SK-N-SH treated with all-trans-retinoic acid at 6 μM for 48 hours (cell line): Measurements from ENCODE around the gene PRSS27.

Source experiments
- ATAC-seq: fragments of 200-7000 bp; cut with Tn5 transposase; 3 replicates; pipeline ENCODE4 v1.9.1; 2020; ENCODE audit warnings: mild to moderate bottlenecking, moderate library complexity
- BACH2 ChIP-seq: fragments of 250-450 bp; sonication (Bioruptor Pico); IDR thresholded peaks from 2 replicates; pipeline ENCODE4 v1.9.0; 2021; ENCODE audit warnings: mild to moderate bottlenecking, borderline replicate concordance
- CSDC2 ChIP-seq: fragments of 250-450 bp; sonication (Bioruptor Pico); IDR thresholded peaks from 2 replicates; pipeline ENCODE4 v1.5.0; 2020; ENCODE audit warnings: mild to moderate bottlenecking, moderate library complexity
- GLIS3 ChIP-seq: fragments of 250-450 bp; sonication (Bioruptor Pico); IDR thresholded peaks from 2 replicates; pipeline ENCODE4 v1.5.0; 2020; ENCODE audit warnings: mild to moderate bottlenecking, moderate library complexity
- ISL1 ChIP-seq: fragments of 250-450 bp; sonication (Bioruptor Pico); IDR thresholded peaks from 2 replicates; pipeline ENCODE4 v2.1.2; 2022; ENCODE audit warnings: mild to moderate bottlenecking, moderate library complexity
- SNAI2 ChIP-seq: fragments of 250-450 bp; sonication (Bioruptor Pico); IDR thresholded peaks from 2 replicates; pipeline ENCODE4 v1.5.0; 2020; ENCODE audit warnings: mild to moderate bottlenecking, moderate library complexity
- TCF4 ChIP-seq: fragments of 250-450 bp; sonication (Bioruptor Pico); IDR thresholded peaks from 2 replicates; pipeline ENCODE4 v1.8.0; 2021; ENCODE audit warnings: mild to moderate bottlenecking, moderate library complexity, borderline replicate concordance
- TOX ChIP-seq: fragments of 250-450 bp; sonication (Bioruptor Pico); IDR thresholded peaks from 2 replicates; pipeline ENCODE4 v1.8.0; 2021; ENCODE audit warnings: mild to moderate bottlenecking, moderate library complexity, borderline replicate concordance
- ZC3H10 ChIP-seq: fragments of 250-450 bp; sonication (Bioruptor Pico); IDR thresholded peaks from 2 replicates; pipeline ENCODE4 v1.5.1; 2021; ENCODE audit warnings: mild to moderate bottlenecking, moderate library complexity
- ZFP3 ChIP-seq: fragments of 250-450 bp; sonication (Bioruptor Pico); IDR thresholded peaks from 2 replicates; pipeline ENCODE4 v1.5.0; 2020; ENCODE audit warnings: mild to moderate bottlenecking, moderate library complexity
- ZFP30 ChIP-seq: fragments of 450-650 bp; formaldehyde crosslinking; IDR thresholded peaks from 2 replicates; pipeline ENCODE4 v1.5.0; 2022; ENCODE audit warnings: mild to moderate bottlenecking, moderate library complexity
- ZNF70 ChIP-seq: fragments of 450-650 bp; formaldehyde crosslinking; IDR thresholded peaks from 2 replicates; pipeline ENCODE4 v1.5.0; 2020; ENCODE audit warnings: mild to moderate bottlenecking, moderate library complexity
- TF ChIP-seq, protein P1 (sequence below): fragments of 250-450 bp; sonication (Bioruptor Pico); IDR thresholded peaks from 2 replicates; pipeline ENCODE4 v1.5.0; 2020; ENCODE audit warnings: mild to moderate bottlenecking, moderate library complexity
- TF ChIP-seq, protein P2 (sequence below): fragments of 250-450 bp; sonication (Bioruptor Pico); IDR thresholded peaks from 2 replicates; pipeline ENCODE4 v1.8.0; 2021; ENCODE audit warnings: low read depth, mild to moderate bottlenecking, moderate library complexity, borderline replicate concordance
- TF ChIP-seq, protein P3 (sequence below): fragments of 250-450 bp; sonication (Bioruptor Pico); IDR thresholded peaks from 2 replicates; pipeline ENCODE4 v1.5.1; 2020; ENCODE audit warnings: low read depth, mild to moderate bottlenecking, moderate library complexity
- TF ChIP-seq, protein P4 (sequence below): fragments of 250-450 bp; sonication (Bioruptor Pico); IDR thresholded peaks from 2 replicates; pipeline ENCODE4 v1.5.1; 2021; ENCODE audit warnings: mild to moderate bottlenecking, moderate library complexity

The PRSS27 gene

DNA sequence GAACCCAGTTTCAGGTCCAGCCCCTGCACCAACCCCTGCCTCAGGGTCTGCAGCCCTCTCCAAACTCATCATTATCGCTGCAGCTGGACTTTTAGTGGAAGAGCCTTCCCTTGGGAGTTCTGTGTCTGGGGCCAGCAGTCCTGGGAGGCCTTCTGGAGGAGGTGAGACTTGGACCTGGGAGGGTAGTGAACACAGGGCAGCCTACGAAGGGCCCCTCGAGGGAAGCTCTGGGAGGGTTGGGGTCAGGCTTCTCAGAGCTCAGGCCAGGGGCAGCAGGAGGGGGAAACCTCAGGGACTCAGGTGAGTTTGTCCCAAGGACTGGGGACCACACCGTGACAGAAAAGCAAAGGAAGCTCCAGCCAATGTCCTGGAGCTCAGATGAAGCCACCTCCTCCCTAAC is 21.1 kb upstream of the PRSS27 start (continued):
- no peak for TF ChIP-seq ZFP3 (CRISPR knock-in tag)

DNA sequence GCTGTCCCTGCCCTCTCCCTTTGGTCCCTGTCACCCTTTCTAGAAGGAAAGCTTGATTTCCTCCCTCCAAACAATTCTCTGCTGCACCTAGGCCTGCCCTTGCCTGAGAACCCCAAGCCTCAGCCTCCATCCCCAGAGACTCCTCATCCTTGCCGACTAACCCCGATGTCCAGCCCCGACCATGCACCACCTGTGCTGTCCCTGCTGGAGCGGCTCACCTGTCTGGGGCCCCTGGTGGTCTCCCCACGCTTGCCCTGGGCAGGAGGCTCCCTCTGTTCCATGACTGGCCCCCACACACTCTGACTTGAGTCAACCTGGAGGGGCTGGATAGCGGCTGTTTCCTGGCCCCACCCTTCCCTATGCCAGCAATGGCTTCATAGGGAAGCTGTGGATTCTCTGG is 20.5 kb upstream of the PRSS27 start:
- no peak for ATAC-seq
- TF ChIP-seq, protein P1, sequence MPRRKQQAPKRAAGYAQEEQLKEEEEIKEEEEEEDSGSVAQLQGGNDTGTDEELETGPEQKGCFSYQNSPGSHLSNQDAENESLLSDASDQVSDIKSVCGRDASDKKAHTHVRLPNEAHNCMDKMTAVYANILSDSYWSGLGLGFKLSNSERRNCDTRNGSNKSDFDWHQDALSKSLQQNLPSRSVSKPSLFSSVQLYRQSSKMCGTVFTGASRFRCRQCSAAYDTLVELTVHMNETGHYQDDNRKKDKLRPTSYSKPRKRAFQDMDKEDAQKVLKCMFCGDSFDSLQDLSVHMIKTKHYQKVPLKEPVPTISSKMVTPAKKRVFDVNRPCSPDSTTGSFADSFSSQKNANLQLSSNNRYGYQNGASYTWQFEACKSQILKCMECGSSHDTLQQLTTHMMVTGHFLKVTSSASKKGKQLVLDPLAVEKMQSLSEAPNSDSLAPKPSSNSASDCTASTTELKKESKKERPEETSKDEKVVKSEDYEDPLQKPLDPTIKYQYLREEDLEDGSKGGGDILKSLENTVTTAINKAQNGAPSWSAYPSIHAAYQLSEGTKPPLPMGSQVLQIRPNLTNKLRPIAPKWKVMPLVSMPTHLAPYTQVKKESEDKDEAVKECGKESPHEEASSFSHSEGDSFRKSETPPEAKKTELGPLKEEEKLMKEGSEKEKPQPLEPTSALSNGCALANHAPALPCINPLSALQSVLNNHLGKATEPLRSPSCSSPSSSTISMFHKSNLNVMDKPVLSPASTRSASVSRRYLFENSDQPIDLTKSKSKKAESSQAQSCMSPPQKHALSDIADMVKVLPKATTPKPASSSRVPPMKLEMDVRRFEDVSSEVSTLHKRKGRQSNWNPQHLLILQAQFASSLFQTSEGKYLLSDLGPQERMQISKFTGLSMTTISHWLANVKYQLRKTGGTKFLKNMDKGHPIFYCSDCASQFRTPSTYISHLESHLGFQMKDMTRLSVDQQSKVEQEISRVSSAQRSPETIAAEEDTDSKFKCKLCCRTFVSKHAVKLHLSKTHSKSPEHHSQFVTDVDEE, result no peak
- TF ChIP-seq ZFP30 (CRISPR knock-in tag) (no peak), ISL1 (CRISPR knock-in tag) (no peak), ZC3H10 (no peak), ZFP3 (CRISPR knock-in tag) (no peak), GLIS3 (no peak), CSDC2 (CRISPR knock-in tag) (no peak)
- TF ChIP-seq, protein P2, sequence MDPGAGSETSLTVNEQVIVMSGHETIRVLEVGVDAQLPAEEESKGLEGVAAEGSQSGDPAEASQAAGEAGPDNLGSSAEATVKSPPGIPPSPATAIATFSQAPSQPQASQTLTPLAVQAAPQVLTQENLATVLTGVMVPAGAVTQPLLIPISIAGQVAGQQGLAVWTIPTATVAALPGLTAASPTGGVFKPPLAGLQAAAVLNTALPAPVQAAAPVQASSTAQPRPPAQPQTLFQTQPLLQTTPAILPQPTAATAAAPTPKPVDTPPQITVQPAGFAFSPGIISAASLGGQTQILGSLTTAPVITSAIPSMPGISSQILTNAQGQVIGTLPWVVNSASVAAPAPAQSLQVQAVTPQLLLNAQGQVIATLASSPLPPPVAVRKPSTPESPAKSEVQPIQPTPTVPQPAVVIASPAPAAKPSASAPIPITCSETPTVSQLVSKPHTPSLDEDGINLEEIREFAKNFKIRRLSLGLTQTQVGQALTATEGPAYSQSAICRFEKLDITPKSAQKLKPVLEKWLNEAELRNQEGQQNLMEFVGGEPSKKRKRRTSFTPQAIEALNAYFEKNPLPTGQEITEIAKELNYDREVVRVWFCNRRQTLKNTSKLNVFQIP (CRISPR knock-in tag), result no peak
- TF ChIP-seq, protein P3, sequence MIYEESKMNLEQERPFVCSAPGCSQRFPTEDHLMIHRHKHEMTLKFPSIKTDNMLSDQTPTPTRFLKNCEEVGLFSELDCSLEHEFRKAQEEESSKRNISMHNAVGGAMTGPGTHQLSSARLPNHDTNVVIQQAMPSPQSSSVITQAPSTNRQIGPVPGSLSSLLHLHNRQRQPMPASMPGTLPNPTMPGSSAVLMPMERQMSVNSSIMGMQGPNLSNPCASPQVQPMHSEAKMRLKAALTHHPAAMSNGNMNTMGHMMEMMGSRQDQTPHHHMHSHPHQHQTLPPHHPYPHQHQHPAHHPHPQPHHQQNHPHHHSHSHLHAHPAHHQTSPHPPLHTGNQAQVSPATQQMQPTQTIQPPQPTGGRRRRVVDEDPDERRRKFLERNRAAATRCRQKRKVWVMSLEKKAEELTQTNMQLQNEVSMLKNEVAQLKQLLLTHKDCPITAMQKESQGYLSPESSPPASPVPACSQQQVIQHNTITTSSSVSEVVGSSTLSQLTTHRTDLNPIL (CRISPR knock-in tag), result no peak

DNA sequence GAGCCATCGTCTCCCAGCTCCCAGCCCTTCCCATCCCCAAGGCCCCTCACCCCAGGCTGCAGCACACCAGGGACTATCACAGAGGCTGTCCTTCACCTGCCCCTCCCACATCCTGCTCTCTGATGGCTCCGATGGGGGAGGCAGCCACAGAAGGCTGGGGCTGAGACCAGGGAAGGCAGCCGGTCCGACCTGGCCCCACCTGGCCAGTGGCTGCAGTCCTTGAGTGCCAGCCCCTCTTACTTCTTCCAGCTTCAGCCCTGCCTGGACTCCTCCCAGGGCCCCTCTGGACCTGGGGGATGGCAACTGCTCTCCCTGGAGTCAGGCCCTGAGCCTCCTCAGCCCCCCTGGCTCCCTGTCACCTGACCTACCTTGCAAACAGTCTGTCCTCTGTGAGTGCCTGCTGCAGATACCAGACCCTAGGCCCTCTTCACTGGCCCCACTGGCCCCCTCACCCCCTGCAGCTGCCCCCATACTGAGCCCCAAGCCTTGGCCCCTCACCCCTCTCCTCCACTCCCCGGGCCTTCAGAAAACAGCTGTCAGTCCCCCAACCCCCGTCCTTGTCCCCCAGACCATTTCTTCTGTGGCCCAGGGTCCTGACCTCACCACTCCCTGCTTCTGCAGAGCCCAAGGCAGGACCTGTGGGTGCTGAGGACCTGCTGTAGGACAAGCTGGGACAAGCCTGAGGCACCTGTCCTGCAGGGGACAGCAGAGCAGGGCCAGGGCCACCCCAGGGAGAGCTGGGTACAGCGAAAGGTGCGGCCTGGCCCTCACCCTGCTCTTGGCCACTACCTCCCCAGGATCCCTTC is 19.8 kb upstream of the PRSS27 start:
- TF ChIP-seq SNAI2 (CRISPR knock-in tag) (no peak), ISL1 (CRISPR knock-in tag) (no peak), ZNF70 (CRISPR knock-in tag) (no peak), BACH2 (no peak), ZFP3 (CRISPR knock-in tag) (no peak), TOX (no peak), TCF4 (CRISPR knock-in tag) (no peak)
- TF ChIP-seq, protein P3 (CRISPR knock-in tag), result no peak
- TF ChIP-seq, protein P2 (CRISPR knock-in tag), result no peak
- TF ChIP-seq, protein P4, sequence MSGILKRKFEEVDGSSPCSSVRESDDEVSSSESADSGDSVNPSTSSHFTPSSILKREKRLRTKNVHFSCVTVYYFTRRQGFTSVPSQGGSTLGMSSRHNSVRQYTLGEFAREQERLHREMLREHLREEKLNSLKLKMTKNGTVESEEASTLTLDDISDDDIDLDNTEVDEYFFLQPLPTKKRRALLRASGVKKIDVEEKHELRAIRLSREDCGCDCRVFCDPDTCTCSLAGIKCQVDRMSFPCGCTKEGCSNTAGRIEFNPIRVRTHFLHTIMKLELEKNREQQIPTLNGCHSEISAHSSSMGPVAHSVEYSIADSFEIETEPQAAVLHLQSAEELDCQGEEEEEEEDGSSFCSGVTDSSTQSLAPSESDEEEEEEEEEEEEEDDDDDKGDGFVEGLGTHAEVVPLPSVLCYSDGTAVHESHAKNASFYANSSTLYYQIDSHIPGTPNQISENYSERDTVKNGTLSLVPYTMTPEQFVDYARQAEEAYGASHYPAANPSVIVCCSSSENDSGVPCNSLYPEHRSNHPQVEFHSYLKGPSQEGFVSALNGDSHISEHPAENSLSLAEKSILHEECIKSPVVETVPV (CRISPR knock-in tag), result no peak
- TF ChIP-seq, protein P1, result no peak
- no peak for ATAC-seq
